Stimulated activated CD8-positive, alpha-beta memory T cell treated with anti-CD3 and anti-CD28 coated beads, Interleukin-7, amount 100 ng/mL, for 24 hours (primary cell): ENCODE measurements around the gene ZNF865.
A peak's percentile ranks its signal among the peaks of the same experiment; 100 is the strongest.

Experiments
- DNase-seq: peaks from one replicate; pipeline ENCODE4 v3.0.0-alpha.2; 2020; ENCODE audit warnings: low read depth

ZNF865 gene

GRCh38 chr19:55586976-55587668 is 18.3 kb upstream of the ZNF865 start:
- DNase-seq = peak; percentile 92

GRCh38 chr19:55588738-55589137 is 16.7 kb upstream of the ZNF865 start:
- DNase-seq = no peak

GRCh38 chr19:55590109-55590508 is 15.3 kb upstream of the ZNF865 start:
- DNase-seq = no peak

- DNase-seq = no peak
Measured at GRCh38 chr19:55590617-55591016, 14.8 kb upstream of the ZNF865 start.

GRCh38 chr19:55591555-55591954 is 13.9 kb upstream of the ZNF865 start:
- DNase-seq = no peak

- DNase-seq = no peak
Measured at GRCh38 chr19:55592391-55593090, 12.9 kb upstream of the ZNF865 start.

GRCh38 chr19:55593096-55593772 is 12.2 kb upstream of the ZNF865 start:
- no peak for DNase-seq

- no peak for DNase-seq
Measured at GRCh38 chr19:55594996-55595545, 10.4 kb upstream of the ZNF865 start.

GRCh38 chr19:55596304-55596703 is 9.1 kb upstream of the ZNF865 start:
- DNase-seq = no peak

GRCh38 chr19:55597501-55597921 is 7.9 kb upstream of the ZNF865 start:
- no peak for DNase-seq

- DNase-seq = no peak
Measured at GRCh38 chr19:55598034-55598433, 7.4 kb upstream of the ZNF865 start.

- peak; percentile 89 for DNase-seq
Measured at GRCh38 chr19:55598719-55599467, 6.6 kb upstream of the ZNF865 start.

GRCh38 chr19:55599468-55599841 is 6.0 kb upstream of the ZNF865 start, which contains the start of gene FIZ1:
TSS of gene FIZ1 (minus strand) at chr19:55599517. CDS start at chr19:55597865, 1,652 bp downstream.
- DNase-seq = peak; percentile 92

GRCh38 chr19:55599842-55600661 is 5.4 kb upstream of the ZNF865 start, which contains the start of gene ZNF524:
TSS of gene ZNF524 (plus strand) at chr19:55600288. CDS start at chr19:55602113, 1,825 bp downstream.
- peak; percentile 68 for DNase-seq

- no peak for DNase-seq
Measured at GRCh38 chr19:55600662-55601028, 4.8 kb upstream of the ZNF865 start.

GRCh38 chr19:55601084-55601483 is 4.4 kb upstream of the ZNF865 start:
- DNase-seq = no peak

- no peak for DNase-seq
Measured at GRCh38 chr19:55602104-55603001, 3.1 kb upstream of the ZNF865 start.

GRCh38 chr19:55603115-55603514 is 2.3 kb upstream of the ZNF865 start:
- DNase-seq = no peak

- no peak for DNase-seq
Measured at GRCh38 chr19:55603581-55604292, 1.7 kb upstream of the ZNF865 start.
